SH-SY5Y (cell line): ENCODE measurements around the gene VTI1A.

ENCODE experiments used
- GATA2 ChIP-seq: IDR thresholded peaks from 2 replicates; pipeline ENCODE4 v1.6.1; 2011; ENCODE audit warnings: mild to moderate bottlenecking, low read depth, low read length
- GATA3 ChIP-seq: IDR thresholded peaks from 2 replicates; pipeline ENCODE4 v1.6.1; 2011; ENCODE audit warnings: low read depth, mild to moderate bottlenecking, low read length, moderate library complexity

DNA sequence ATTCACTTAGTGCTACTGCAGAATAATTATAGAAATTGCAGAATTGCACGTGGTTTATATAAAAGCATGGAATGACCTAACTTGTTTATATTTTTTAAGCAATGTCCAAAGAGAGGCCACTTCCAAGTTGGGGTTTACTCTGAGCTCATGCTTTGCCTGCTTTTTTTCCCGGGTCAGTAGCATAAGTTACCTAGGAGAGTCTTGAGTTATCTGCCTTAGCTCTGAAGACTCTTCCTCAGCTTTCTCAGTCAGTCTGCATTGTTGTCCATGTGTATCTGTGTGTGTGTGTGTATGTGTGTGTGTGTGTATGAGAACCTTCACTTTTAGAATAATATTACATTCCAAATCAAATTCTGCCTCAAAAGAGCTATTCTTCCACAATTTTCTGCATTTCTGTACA is 263.5 kb downstream of the VTI1A start:
- no peak for TF ChIP-seq GATA2
- no peak for TF ChIP-seq GATA3
